ENCODE results near the gene UBXN11.

Gene UBXN11, protein sequence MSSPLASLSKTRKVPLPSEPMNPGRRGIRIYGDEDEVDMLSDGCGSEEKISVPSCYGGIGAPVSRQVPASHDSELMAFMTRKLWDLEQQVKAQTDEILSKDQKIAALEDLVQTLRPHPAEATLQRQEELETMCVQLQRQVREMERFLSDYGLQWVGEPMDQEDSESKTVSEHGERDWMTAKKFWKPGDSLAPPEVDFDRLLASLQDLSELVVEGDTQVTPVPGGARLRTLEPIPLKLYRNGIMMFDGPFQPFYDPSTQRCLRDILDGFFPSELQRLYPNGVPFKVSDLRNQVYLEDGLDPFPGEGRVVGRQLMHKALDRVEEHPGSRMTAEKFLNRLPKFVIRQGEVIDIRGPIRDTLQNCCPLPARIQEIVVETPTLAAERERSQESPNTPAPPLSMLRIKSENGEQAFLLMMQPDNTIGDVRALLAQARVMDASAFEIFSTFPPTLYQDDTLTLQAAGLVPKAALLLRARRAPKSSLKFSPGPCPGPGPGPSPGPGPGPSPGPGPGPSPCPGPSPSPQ

DNA sequence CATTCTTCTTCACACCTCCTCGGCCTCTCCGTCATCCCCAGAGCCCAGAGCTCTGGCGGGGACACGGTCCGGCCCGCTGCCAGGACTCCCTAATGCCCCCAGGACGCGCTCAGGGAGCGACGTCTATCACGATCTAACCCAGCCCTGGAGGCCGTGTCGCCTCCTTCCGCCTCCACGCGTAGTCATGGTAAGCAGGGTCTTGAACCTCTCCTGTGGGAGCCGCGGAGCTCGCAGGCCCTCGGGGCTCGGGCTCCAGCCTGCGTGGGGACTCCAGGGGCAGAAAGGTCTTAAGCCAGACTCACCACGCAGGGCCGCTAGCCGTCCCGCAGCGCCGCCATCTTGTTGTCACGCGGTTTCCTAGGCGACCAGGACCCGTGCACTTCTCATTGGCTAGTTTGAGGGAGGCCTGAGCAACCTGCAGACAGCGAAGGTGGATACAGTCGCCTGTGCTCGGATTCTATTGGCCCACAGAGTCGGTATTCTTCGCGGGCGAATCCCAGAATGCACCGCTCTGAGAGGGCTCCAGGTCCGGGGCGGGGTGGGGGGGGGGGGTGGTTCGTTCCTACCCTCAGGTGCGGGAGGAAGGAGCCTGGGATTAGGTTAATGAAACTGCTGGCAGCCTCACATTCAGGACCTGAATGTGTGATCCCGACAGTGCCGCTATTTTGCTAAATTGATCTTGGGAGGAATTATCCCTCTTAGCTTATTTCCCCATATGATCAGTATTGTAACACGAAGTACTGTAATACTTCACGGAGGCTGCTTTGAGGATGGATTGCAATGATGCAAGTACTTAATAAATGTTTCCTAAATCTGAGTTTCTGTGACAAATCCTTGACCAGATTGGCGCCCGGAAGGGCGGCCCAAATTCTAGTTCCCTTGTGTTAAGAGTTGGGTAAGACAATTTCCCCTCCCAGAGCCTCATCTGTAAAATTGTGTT, at the start of gene UBXN11:
UBXN11 (minus strand) TSS at position 347 of the 940 bp plus-strand sequence. CDS start 3,753 bp downstream, outside the sequence.
- no peaks in the 10 kb centered on the region for H3F3A ChIP-seq (ENCODE audit: insufficient read depth, low read length)
- H3K79me2 ChIP-seq (ENCODE audit: insufficient read depth, low read length) = peaks cover 10% of the 10 kb centered on the region
- no peak within 1 kb of the TSS for H2AFZ ChIP-seq (ENCODE audit: low read length)
- H3K27ac ChIP-seq (ENCODE audit: low read depth, low read length, poor library complexity, severe bottlenecking) = peak within 1 kb of the TSS; percentile 99
- no peaks in the 10 kb centered on the region for H4K20me1 ChIP-seq (ENCODE audit: insufficient read depth, low read length)
- peaks cover 2% of the 10 kb centered on the region; the same call in 1 of the 2 replicates for H3K36me3 ChIP-seq (ENCODE audit: insufficient read depth, low read length)
- H3K27me3 ChIP-seq (ENCODE audit: insufficient read depth, low read length) = no peaks in the 10 kb centered on the region
- TF ChIP-seq EZH2 (IDR thresholded peaks at IDR 0.05; ENCODE audit: borderline replicate concordance, low read length) = no peak
- TF ChIP-seq, protein P1, sequence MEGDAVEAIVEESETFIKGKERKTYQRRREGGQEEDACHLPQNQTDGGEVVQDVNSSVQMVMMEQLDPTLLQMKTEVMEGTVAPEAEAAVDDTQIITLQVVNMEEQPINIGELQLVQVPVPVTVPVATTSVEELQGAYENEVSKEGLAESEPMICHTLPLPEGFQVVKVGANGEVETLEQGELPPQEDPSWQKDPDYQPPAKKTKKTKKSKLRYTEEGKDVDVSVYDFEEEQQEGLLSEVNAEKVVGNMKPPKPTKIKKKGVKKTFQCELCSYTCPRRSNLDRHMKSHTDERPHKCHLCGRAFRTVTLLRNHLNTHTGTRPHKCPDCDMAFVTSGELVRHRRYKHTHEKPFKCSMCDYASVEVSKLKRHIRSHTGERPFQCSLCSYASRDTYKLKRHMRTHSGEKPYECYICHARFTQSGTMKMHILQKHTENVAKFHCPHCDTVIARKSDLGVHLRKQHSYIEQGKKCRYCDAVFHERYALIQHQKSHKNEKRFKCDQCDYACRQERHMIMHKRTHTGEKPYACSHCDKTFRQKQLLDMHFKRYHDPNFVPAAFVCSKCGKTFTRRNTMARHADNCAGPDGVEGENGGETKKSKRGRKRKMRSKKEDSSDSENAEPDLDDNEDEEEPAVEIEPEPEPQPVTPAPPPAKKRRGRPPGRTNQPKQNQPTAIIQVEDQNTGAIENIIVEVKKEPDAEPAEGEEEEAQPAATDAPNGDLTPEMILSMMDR (IDR thresholded peaks at IDR 0.05; ENCODE audit: low read length) = no peak
- peak within 1 kb of the TSS; percentile 75 for H3K4me3 ChIP-seq (ENCODE audit: low read depth, low read length, poor library complexity, severe bottlenecking)
- no peaks in the 10 kb centered on the region for H3K9me3 ChIP-seq (ENCODE audit: low read length)
- peaks cover 45% of the 10 kb centered on the region for H3K4me1 ChIP-seq (ENCODE audit: insufficient read depth, low read length, severe bottlenecking)
- H3K4me2 ChIP-seq (ENCODE audit: low read length) = peak within 1 kb of the TSS; percentile 99
- peak within 1 kb of the TSS; percentile 76 for H3K9ac ChIP-seq (ENCODE audit: low read length)
- no peaks in the 10 kb centered on the region for H3K9me2 ChIP-seq (ENCODE audit: low read depth, low read length)

DNA sequence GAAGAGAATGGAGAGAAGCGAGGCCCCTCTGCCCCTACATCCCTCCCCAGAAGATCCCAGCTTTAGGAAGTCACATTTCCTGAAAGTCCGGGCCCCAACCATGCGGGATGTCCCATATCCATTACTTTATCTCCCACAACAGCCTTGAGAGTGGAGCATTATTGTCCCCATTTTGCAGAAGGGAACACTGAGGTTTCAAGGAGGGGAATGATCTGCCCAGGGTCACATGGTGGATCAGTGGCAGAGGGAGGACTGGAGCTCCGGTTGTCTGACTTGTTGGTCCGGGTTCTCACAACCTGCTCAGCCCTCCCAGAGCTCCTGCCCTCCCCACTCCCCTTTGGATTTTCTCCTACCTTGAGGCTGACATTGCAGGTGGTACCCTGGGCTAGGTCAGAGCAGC, 49.7 kb upstream of the UBXN11 start:
- Histone ChIP-seq H3K9ac (ENCODE audit: low read length) (no peak overlapping the region), H4K20me1 (ENCODE audit: insufficient read depth, low read length) (no peaks in the 10 kb centered on the region)

DNA sequence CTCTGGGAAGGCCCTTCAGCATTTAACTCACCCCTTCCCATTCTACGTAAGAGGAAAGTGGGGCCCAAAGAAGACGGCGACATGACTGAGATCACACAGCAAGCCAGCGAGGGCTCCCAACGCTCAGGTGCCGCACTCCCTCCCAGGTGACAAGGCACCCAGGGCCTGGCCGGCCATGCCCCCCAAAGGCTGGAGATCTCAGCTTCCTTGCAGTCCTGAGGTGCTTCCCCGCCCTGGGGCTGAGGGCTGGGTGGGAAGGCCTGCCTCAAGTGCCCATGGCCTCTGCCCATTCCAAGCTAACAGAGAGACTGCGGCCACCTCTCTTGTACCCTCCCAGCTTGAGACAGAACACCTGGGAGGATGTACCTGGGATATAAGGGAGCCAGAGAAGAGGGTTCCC, 48.5 kb upstream of the UBXN11 start:
- H3K27me3 ChIP-seq (ENCODE audit: insufficient read depth, low read length) = peaks cover 3% of the 10 kb centered on the region
- no peaks in the 10 kb centered on the region for H3K36me3 ChIP-seq (ENCODE audit: insufficient read depth, low read length)
- no peak overlapping the region for H3K27ac ChIP-seq (ENCODE audit: low read depth, low read length, poor library complexity, severe bottlenecking)
- no peaks in the 10 kb centered on the region for H4K20me1 ChIP-seq (ENCODE audit: insufficient read depth, low read length)
- H3K4me3 ChIP-seq (ENCODE audit: low read depth, low read length, poor library complexity, severe bottlenecking) = no peak overlapping the region
- TF ChIP-seq, protein P1 (IDR thresholded peaks at IDR 0.05; ENCODE audit: low read length) = no peak
- no peak for TF ChIP-seq EZH2 (IDR thresholded peaks at IDR 0.05; ENCODE audit: borderline replicate concordance, low read length)
- H3K4me1 ChIP-seq (ENCODE audit: insufficient read depth, low read length, severe bottlenecking) = peaks cover 2% of the 10 kb centered on the region
- H3K9me3 ChIP-seq (ENCODE audit: low read length) = no peaks in the 10 kb centered on the region
- H3K9me2 ChIP-seq (ENCODE audit: low read depth, low read length) = no peaks in the 10 kb centered on the region
- no peaks in the 10 kb centered on the region for H3K79me2 ChIP-seq (ENCODE audit: insufficient read depth, low read length)
- H3K4me2 ChIP-seq (ENCODE audit: low read length) = no peak overlapping the region
- no peak overlapping the region for H2AFZ ChIP-seq (ENCODE audit: low read length)
- no peaks in the 10 kb centered on the region for H3F3A ChIP-seq (ENCODE audit: insufficient read depth, low read length)
- no peak overlapping the region for H3K9ac ChIP-seq (ENCODE audit: low read length)

More for the DNA sequence above, 49.7 kb upstream of the UBXN11 start:
- Histone ChIP-seq H3K79me2 (ENCODE audit: insufficient read depth, low read length) (no peaks in the 10 kb centered on the region), H3K4me1 (ENCODE audit: insufficient read depth, low read length, severe bottlenecking) (peaks cover 11% of the 10 kb centered on the region), H3K27me3 (ENCODE audit: insufficient read depth, low read length) (peaks cover 3% of the 10 kb centered on the region), H3K4me2 (ENCODE audit: low read length) (no peak overlapping the region), H3K36me3 (ENCODE audit: insufficient read depth, low read length) (no peaks in the 10 kb centered on the region), H3K9me3 (ENCODE audit: low read length) (no peaks in the 10 kb centered on the region), H3K27ac (ENCODE audit: low read depth, low read length, poor library complexity, severe bottlenecking) (no peak overlapping the region), H3K4me3 (ENCODE audit: low read depth, low read length, poor library complexity, severe bottlenecking) (no peak overlapping the region), H3K9me2 (ENCODE audit: low read depth, low read length) (no peaks in the 10 kb centered on the region), H2AFZ (ENCODE audit: low read length) (no peak overlapping the region), H3F3A (ENCODE audit: insufficient read depth, low read length) (no peaks in the 10 kb centered on the region)
- TF ChIP-seq, protein P1 (IDR thresholded peaks at IDR 0.05; ENCODE audit: low read length) = no peak
- no peak for TF ChIP-seq EZH2 (IDR thresholded peaks at IDR 0.05; ENCODE audit: borderline replicate concordance, low read length)
